ENCODE data around the gene ITGB6. TPM values are rescaled to one million over a fixed set of nuclear protein-coding genes. Genes with fewer than 3 reads are reported as not detected.

Gene ITGB6
- total RNA-seq, 1 donor from 2014 or later = 2.0 TPM

DNA sequence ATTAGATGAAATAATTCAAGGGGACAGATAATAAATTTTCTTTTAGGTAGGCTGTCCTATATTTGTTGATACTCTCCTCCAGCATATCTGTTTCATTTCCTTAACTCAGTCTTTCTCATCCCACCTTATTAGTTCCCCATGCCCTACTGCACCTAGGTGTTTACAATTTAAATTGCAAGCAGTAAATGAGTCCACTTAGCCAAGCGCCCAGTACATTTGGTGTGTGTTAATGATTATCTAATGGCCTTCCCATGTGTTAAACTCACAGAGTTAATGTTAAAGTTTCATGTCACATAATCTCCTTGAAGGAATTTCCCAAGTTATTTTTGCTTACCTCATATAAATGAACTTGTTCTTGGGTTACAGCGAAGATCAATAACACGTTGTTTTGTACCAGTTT, 31.2 kb downstream of the ITGB6 start:
- Mint-ChIP-seq H3K36me3 (ENCODE audit: low read depth) (no peaks in the 10 kb centered on the region), H3K4me1 (ENCODE audit: low read depth) (peaks cover 17% of the 10 kb centered on the region), H3K27me3 (ENCODE audit: low read depth) (no peaks in the 10 kb centered on the region), H3K4me3 (ENCODE audit: unreplicated experiment) (no peak overlapping the region), H3K9me3 (ENCODE audit: low read depth) (no peaks in the 10 kb centered on the region), H3K27ac (ENCODE audit: unreplicated experiment) (no peak overlapping the region)
- no peak for DNase-seq (ENCODE audit: low spot score)
- TF ChIP-seq, protein P1, sequence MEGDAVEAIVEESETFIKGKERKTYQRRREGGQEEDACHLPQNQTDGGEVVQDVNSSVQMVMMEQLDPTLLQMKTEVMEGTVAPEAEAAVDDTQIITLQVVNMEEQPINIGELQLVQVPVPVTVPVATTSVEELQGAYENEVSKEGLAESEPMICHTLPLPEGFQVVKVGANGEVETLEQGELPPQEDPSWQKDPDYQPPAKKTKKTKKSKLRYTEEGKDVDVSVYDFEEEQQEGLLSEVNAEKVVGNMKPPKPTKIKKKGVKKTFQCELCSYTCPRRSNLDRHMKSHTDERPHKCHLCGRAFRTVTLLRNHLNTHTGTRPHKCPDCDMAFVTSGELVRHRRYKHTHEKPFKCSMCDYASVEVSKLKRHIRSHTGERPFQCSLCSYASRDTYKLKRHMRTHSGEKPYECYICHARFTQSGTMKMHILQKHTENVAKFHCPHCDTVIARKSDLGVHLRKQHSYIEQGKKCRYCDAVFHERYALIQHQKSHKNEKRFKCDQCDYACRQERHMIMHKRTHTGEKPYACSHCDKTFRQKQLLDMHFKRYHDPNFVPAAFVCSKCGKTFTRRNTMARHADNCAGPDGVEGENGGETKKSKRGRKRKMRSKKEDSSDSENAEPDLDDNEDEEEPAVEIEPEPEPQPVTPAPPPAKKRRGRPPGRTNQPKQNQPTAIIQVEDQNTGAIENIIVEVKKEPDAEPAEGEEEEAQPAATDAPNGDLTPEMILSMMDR (IDR thresholded peaks at IDR 0.05) = no peak

- Mint-ChIP-seq H3K4me3 (ENCODE audit: unreplicated experiment) (no peak overlapping the region), H3K27me3 (ENCODE audit: low read depth) (no peaks in the 10 kb centered on the region), H3K27ac (ENCODE audit: unreplicated experiment) (no peak overlapping the region), H3K4me1 (ENCODE audit: low read depth) (peaks cover 17% of the 10 kb centered on the region), H3K36me3 (ENCODE audit: low read depth) (no peaks in the 10 kb centered on the region), H3K9me3 (ENCODE audit: low read depth) (no peaks in the 10 kb centered on the region)
- DNase-seq (ENCODE audit: low spot score) = no peak
- TF ChIP-seq, protein P1 (IDR thresholded peaks at IDR 0.05) = no peak
These were observed 32.9 kb downstream of the ITGB6 start for GRCh38 chr2:160167089-160167740.

- Mint-ChIP-seq H3K4me1 (ENCODE audit: low read depth) (peaks cover 17% of the 10 kb centered on the region), H3K27me3 (ENCODE audit: low read depth) (no peaks in the 10 kb centered on the region), H3K9me3 (ENCODE audit: low read depth) (no peaks in the 10 kb centered on the region), H3K4me3 (ENCODE audit: unreplicated experiment) (no peak overlapping the region), H3K27ac (ENCODE audit: unreplicated experiment) (no peak overlapping the region), H3K36me3 (ENCODE audit: low read depth) (no peaks in the 10 kb centered on the region)
- TF ChIP-seq, protein P1 (IDR thresholded peaks at IDR 0.05) = no peak
- DNase-seq (ENCODE audit: low spot score) = no peak
These were observed 34.1 kb downstream of the ITGB6 start for GRCh38 chr2:160165996-160166395.

- no peak overlapping the region for H3K4me3 Mint-ChIP-seq (ENCODE audit: unreplicated experiment)
- no peaks in the 10 kb centered on the region for H3K27me3 Mint-ChIP-seq (ENCODE audit: low read depth)
- H3K4me1 Mint-ChIP-seq (ENCODE audit: low read depth) = peaks cover 9% of the 10 kb centered on the region
- H3K9me3 Mint-ChIP-seq (ENCODE audit: low read depth) = no peaks in the 10 kb centered on the region
- H3K36me3 Mint-ChIP-seq (ENCODE audit: low read depth) = no peaks in the 10 kb centered on the region
- no peak overlapping the region for H3K27ac Mint-ChIP-seq (ENCODE audit: unreplicated experiment)
- DNase-seq (ENCODE audit: low spot score) = no peak
- TF ChIP-seq, protein P1 (IDR thresholded peaks at IDR 0.05) = no peak
These were observed 35.0 kb downstream of the ITGB6 start for GRCh38 chr2:160165081-160165480.

- Mint-ChIP-seq H3K4me1 (ENCODE audit: low read depth) (peaks cover 22% of the 10 kb centered on the region), H3K36me3 (ENCODE audit: low read depth) (no peaks in the 10 kb centered on the region), H3K27ac (ENCODE audit: unreplicated experiment) (no peak overlapping the region), H3K9me3 (ENCODE audit: low read depth) (peaks cover 4% of the 10 kb centered on the region), H3K27me3 (ENCODE audit: low read depth) (no peaks in the 10 kb centered on the region), H3K4me3 (ENCODE audit: unreplicated experiment) (no peak overlapping the region)
- DNase-seq (ENCODE audit: low spot score) = no peak
- TF ChIP-seq, protein P1 (IDR thresholded peaks at IDR 0.05) = no peak
These were observed 41.9 kb downstream of the ITGB6 start for GRCh38 chr2:160157861-160158829.
